ENCODE data around the gene NME4.

NME4 gene

GRCh38 chr16:371515-372301 is 25.3 kb upstream of the NME4 start:
- TF ChIP-seq CTCF (IDR thresholded peaks at IDR 0.05; ENCODE audit: control extremely low read depth, extremely low read depth, low read depth, missing control alignments), result no peak
- ChIA-PET CTCF (interaction anchor here (1.1 kb wide), 1 partner anchor 275 kb away, joined by 5 read pairs; no protein-coding TSS in a partner anchor), POLR2A (interaction anchor here (0.9 kb wide), 1 partner anchor 294 kb away, joined by 3 read pairs; no protein-coding TSS in a partner anchor)
- DNase-seq (ENCODE audit: extremely low spot score), result no peak

GRCh38 chr16:372302-372983 is 24.6 kb upstream of the NME4 start:
- no peak for TF ChIP-seq CTCF (IDR thresholded peaks at IDR 0.05; ENCODE audit: control extremely low read depth, extremely low read depth, low read depth, missing control alignments)
- DNase-seq (ENCODE audit: extremely low spot score), result no peak
- ChIA-PET CTCF (no interaction called here), POLR2A (interaction anchor here (0.9 kb wide), 1 partner anchor 295 kb away, joined by 3 read pairs; no protein-coding TSS in a partner anchor)

GRCh38 chr16:373020-373598 is 23.9 kb upstream of the NME4 start:
- CTCF ChIA-PET, result no interaction called here
- DNase-seq (ENCODE audit: extremely low spot score), result no peak
- TF ChIP-seq CTCF (IDR thresholded peaks at IDR 0.05; ENCODE audit: control extremely low read depth, extremely low read depth, low read depth, missing control alignments), result no peak
- POLR2A ChIA-PET, result no interaction called here

- no peak for DNase-seq (ENCODE audit: extremely low spot score)
- ChIA-PET CTCF (no interaction called here), POLR2A (no interaction called here)
- TF ChIP-seq CTCF (IDR thresholded peaks at IDR 0.05; ENCODE audit: control extremely low read depth, extremely low read depth, low read depth, missing control alignments), result no peak
Observed at GRCh38 chr16:373848-374615, 23.0 kb upstream of the NME4 start.

- no peak for TF ChIP-seq CTCF (IDR thresholded peaks at IDR 0.05; ENCODE audit: control extremely low read depth, extremely low read depth, low read depth, missing control alignments)
Observed at GRCh38 chr16:374616-374926, 22.4 kb upstream of the NME4 start.

GRCh38 chr16:375212-375611 is 21.8 kb upstream of the NME4 start:
- no peak for DNase-seq (ENCODE audit: extremely low spot score)
- POLR2A ChIA-PET, result no interaction called here
- CTCF ChIA-PET, result interaction anchor here (0.7 to 0.8 kb wide), 2 partner anchors 13 to 278 kb away, joined by 3 read pairs; no protein-coding TSS in a partner anchor
- no peak for TF ChIP-seq CTCF (IDR thresholded peaks at IDR 0.05; ENCODE audit: control extremely low read depth, extremely low read depth, low read depth, missing control alignments)

More at GRCh38 chr16:374616-374926, 22.4 kb upstream of the NME4 start:
- no peak for DNase-seq (ENCODE audit: extremely low spot score)
- POLR2A ChIA-PET, result no interaction called here
- CTCF ChIA-PET, result interaction anchor here (0.8 kb wide), 1 partner anchor 278 kb away, joined by 3 read pairs; no protein-coding TSS in a partner anchor

All from GM10248 (cell line).